ENCODE data around the gene GAREM2.

DNA sequence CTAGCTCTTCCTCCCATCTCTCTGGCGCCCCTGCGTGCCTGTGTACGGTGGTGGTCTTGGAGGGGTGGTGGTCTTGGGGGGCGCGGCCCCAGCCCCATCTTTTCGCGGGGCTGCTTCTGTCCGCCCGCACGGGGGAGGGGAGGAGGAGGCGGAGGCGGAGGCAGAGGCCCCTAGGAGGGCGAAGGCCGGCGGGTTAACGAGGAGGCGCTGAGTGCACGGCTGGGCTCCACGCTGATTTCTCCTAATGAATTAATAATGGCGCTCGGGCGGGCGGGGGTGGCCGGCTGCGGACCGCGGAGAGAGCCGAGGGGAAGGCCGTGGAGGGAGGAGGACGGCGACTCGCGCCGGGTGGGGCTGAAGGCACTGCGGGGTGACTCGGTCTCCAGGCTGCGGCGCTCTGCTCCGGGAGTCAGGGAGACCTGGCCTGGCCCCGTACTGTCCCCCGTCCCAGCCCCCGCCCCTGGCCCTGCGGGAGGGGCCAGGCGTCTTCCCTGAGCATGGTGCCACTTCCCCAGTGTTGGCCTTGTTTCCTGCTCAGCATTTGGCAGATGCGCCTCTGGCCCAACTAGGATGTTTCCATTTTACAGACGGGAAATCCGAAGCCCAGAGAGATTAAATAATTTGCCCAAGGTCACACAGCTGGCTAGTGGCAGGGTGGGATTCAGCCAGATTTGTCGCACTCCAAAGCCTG is 6.0 kb downstream of the GAREM2 start:
- TF ChIP-seq, protein P1, sequence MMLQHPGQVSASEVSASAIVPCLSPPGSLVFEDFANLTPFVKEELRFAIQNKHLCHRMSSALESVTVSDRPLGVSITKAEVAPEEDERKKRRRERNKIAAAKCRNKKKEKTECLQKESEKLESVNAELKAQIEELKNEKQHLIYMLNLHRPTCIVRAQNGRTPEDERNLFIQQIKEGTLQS (IDR thresholded peaks at IDR 0.05), result no peak
- TF ChIP-seq, protein P1 (CRISPR knock-in tag; conservative IDR thresholded peaks at IDR 0.05), result no peak
- TF ChIP-seq, protein P2, sequence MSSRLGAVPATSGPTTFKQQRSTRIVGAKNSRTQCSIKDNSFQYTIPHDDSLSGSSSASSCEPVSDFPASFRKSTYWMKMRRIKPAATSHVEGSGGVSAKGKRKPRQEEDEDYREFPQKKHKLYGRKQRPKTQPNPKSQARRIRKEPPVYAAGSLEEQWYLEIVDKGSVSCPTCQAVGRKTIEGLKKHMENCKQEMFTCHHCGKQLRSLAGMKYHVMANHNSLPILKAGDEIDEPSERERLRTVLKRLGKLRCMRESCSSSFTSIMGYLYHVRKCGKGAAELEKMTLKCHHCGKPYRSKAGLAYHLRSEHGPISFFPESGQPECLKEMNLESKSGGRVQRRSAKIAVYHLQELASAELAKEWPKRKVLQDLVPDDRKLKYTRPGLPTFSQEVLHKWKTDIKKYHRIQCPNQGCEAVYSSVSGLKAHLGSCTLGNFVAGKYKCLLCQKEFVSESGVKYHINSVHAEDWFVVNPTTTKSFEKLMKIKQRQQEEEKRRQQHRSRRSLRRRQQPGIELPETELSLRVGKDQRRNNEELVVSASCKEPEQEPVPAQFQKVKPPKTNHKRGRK (tag; IDR thresholded peaks at IDR 0.05), result no peak
- TF ChIP-seq, protein P3, sequence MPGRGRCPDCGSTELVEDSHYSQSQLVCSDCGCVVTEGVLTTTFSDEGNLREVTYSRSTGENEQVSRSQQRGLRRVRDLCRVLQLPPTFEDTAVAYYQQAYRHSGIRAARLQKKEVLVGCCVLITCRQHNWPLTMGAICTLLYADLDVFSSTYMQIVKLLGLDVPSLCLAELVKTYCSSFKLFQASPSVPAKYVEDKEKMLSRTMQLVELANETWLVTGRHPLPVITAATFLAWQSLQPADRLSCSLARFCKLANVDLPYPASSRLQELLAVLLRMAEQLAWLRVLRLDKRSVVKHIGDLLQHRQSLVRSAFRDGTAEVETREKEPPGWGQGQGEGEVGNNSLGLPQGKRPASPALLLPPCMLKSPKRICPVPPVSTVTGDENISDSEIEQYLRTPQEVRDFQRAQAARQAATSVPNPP (IDR thresholded peaks at IDR 0.05; ENCODE audit: borderline replicate concordance, insufficient read depth, insufficient read length), result no peak
- TF ChIP-seq, protein P4, sequence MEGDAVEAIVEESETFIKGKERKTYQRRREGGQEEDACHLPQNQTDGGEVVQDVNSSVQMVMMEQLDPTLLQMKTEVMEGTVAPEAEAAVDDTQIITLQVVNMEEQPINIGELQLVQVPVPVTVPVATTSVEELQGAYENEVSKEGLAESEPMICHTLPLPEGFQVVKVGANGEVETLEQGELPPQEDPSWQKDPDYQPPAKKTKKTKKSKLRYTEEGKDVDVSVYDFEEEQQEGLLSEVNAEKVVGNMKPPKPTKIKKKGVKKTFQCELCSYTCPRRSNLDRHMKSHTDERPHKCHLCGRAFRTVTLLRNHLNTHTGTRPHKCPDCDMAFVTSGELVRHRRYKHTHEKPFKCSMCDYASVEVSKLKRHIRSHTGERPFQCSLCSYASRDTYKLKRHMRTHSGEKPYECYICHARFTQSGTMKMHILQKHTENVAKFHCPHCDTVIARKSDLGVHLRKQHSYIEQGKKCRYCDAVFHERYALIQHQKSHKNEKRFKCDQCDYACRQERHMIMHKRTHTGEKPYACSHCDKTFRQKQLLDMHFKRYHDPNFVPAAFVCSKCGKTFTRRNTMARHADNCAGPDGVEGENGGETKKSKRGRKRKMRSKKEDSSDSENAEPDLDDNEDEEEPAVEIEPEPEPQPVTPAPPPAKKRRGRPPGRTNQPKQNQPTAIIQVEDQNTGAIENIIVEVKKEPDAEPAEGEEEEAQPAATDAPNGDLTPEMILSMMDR (IDR thresholded peaks at IDR 0.05 in 2 of 3, conservative IDR thresholded peaks at IDR 0.05 in 1 of 3; ENCODE audit: insufficient read depth in 2 of 3, low read depth in 1 of 3, low read length in 3 of 3), result no peak
- TF ChIP-seq ASH1L (IDR thresholded peaks at IDR 0.05; ENCODE audit: borderline replicate concordance, low read depth, partially characterized antibody) (no peak), GABPB1 (CRISPR knock-in tag; IDR thresholded peaks at IDR 0.05) (no peak), CHD2 (IDR thresholded peaks at IDR 0.05; ENCODE audit: low read depth, low read length) (no peak)
